Neural cell (in vitro differentiated cells): ENCODE data around the gene SLC25A43. TPM values are rescaled to one million over a fixed set of nuclear protein-coding genes. Genes with fewer than 3 reads are reported as not detected.
"Not testable (repeated sequence)": the region's sequence is repeated elsewhere in the genome, so short reads cannot be mapped to it uniquely, and the experiment has no call there.

Source experiments
- H2AFZ ChIP-seq: fragments of 200-600, 300-800 bp; sonication (generic), shearing (Covaris generic); 2 replicates; pipeline ENCODE4 v1.6.0; 2014; ENCODE audit warnings: low read depth, mild to moderate bottlenecking, antibody characterized with exemption, low read length, moderate library complexity
- H3F3A ChIP-seq: fragments of 200-600 bp; shearing (Covaris generic); 2 replicates; pipeline ENCODE4 v1.6.1; 2016; ENCODE audit warnings: mild to moderate bottlenecking, moderate library complexity, mixed read lengths, antibody characterized with exemption, low read length; ENCODE audit not compliant: insufficient read depth, poor library complexity, severe bottlenecking
- H3K27ac ChIP-seq: fragments of 200-600, 300-800 bp; sonication (generic), shearing (Covaris generic); 2 replicates; pipeline ENCODE4 v1.5.1; 2014; ENCODE audit warnings: mild to moderate bottlenecking, low read length, moderate library complexity
- H3K27me3 ChIP-seq: fragments of 300-800, 200-600 bp; sonication (generic), shearing (Covaris generic); 2 replicates; pipeline ENCODE4 v1.6.0; 2014; ENCODE audit warnings: mild to moderate bottlenecking, low read depth, low read length, moderate library complexity; ENCODE audit not compliant: insufficient read depth
- H3K36me3 ChIP-seq: fragments of 300-800, 200-600 bp; sonication (generic), shearing (Covaris generic); 2 replicates; pipeline ENCODE4 v1.5.1; 2014; ENCODE audit warnings: mild to moderate bottlenecking, antibody characterized with exemption, low read length, moderate library complexity; ENCODE audit not compliant: insufficient read depth
- H3K4me2 ChIP-seq: fragments of 300-800, 200-600 bp; sonication (generic), shearing (Covaris generic); 2 replicates; pipeline ENCODE4 v1.6.0; 2014; ENCODE audit warnings: mild to moderate bottlenecking, low read length
- H3K4me3 ChIP-seq: fragments of 300-800, 200-600 bp; sonication (generic), shearing (Covaris generic); 2 replicates; pipeline ENCODE4 v1.5.1; 2014; ENCODE audit warnings: mild to moderate bottlenecking, low read length, moderate library complexity
- H3K79me2 ChIP-seq: fragments of 200-600 bp; shearing (Covaris generic); replicated peaks from 2 replicates; pipeline ENCODE4 v1.6.0; 2014; ENCODE audit warnings: mild to moderate bottlenecking, low read length, moderate library complexity; ENCODE audit not compliant: insufficient read depth
- H3K9ac ChIP-seq: fragments of 300-800, 200-600 bp; sonication (generic), shearing (Covaris generic); 2 replicates; pipeline ENCODE4 v1.6.1; 2016; ENCODE audit warnings: mild to moderate bottlenecking, low read length, mixed read lengths
- H3K9me2 ChIP-seq: fragments of 200-600 bp; shearing (Covaris generic); 2 replicates; pipeline ENCODE4 v1.6.1; 2016; ENCODE audit warnings: mild to moderate bottlenecking, low read length, mixed read lengths; ENCODE audit not compliant: insufficient read depth
- H3K9me3 ChIP-seq: fragments of 200-600, 300-800 bp; sonication (generic), shearing (Covaris generic); 2 replicates; pipeline ENCODE4 v1.6.1; 2016; ENCODE audit warnings: mild to moderate bottlenecking, mixed run types, low read length, moderate library complexity, mixed read lengths
- H4K20me1 ChIP-seq: fragments of 200-600 bp; shearing (Covaris generic); 2 replicates; pipeline ENCODE4 v1.6.1; 2016; ENCODE audit warnings: mild to moderate bottlenecking, mixed run types; ENCODE audit not compliant: insufficient read depth
- MXI1 ChIP-seq: fragments of 450-650 bp; conservative IDR thresholded peaks from 2 replicates; pipeline ENCODE4 v1.6.1; 2014; ENCODE audit warnings: antibody characterized with exemption, mild to moderate bottlenecking; ENCODE audit not compliant: poor library complexity, severe bottlenecking
- POLR2AphosphoS5 ChIP-seq: IDR thresholded peaks from 2 replicates; pipeline ENCODE4 v1.6.1; 2012
- SMC3 ChIP-seq: fragments of 450-650 bp; conservative IDR thresholded peaks from 2 replicates; pipeline ENCODE4 v1.6.1; 2014; ENCODE audit warnings: antibody characterized with exemption, mild to moderate bottlenecking, moderate library complexity; ENCODE audit not compliant: poor library complexity
- TAF1 ChIP-seq: IDR thresholded peaks from 2 replicates; pipeline ENCODE4 v1.6.1; 2012; ENCODE audit warnings: low read depth
- polyA plus RNA-seq: library from polyadenylated mRNA; depleted of rRNA; stranded (reverse); fragments of >200 nt; gene quantifications from 2 replicates; pipeline ENCODE4 v1.2.3, GENCODE V29; 2014
- TF ChIP-seq, protein P1 (sequence below): IDR thresholded peaks from 2 replicates; pipeline ENCODE4 v1.6.1; 2012; ENCODE audit warnings: borderline replicate concordance
- TF ChIP-seq, protein P2 (sequence below): fragments of 450-650 bp; IDR thresholded peaks from 2 replicates; pipeline ENCODE4 v1.5.1; 2014; ENCODE audit warnings: antibody characterized with exemption, mild to moderate bottlenecking, moderate library complexity; ENCODE audit not compliant: poor library complexity, severe bottlenecking

SLC25A43 gene
- polyA plus RNA-seq, 1 donor from 2014 or later, result not detected

DNA sequence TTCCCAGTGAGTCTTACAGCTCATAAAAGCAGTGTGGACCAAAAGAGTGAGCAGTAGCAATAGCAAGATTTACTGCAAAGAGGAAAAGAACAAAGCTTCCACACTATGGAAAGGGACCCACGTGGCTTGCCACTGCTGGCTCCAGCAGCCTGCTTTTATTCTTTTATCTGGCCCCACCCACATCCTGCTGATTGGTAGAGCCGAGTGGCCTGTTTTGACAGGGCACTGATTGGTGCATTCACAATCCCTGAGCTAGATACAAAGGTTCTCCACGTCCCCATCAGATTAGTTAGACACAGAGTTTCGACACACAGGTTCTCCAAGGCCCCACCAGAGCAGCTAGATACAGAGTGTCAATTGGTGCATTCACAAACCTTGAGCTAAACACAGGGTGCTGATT, 12.5 kb upstream of the SLC25A43 start:
- H3K9me2 ChIP-seq, H3K79me2 ChIP-seq, H3F3A ChIP-seq, H3K9me3 ChIP-seq, H3K36me3 ChIP-seq, H3K27me3 ChIP-seq, H2AFZ ChIP-seq, H3K4me3 ChIP-seq, H3K4me2 ChIP-seq, H4K20me1 ChIP-seq, H3K9ac ChIP-seq, H3K27ac ChIP-seq: not testable (repeated sequence)

DNA sequence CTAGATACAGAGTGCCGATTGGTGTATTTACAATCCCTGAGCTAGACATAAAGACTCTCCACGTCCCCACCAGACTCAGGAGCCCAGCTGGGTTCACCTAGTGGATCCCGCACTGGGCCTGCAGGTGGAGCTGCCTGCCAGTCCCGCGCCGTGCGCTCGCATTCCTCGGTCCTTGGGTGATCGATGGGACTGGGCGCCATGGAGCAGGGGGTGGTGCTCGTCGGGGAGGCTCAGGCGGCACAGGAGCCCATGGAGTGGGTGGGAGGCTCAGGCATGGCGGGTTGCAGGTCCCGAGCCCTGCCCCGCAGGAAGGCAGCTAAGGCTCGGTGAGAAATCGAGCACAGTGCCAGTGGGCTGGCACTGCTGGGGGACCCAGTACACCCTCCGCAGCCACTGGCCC, 11.7 kb upstream of the SLC25A43 start:
- H3K79me2 ChIP-seq, H3K27me3 ChIP-seq, H3F3A ChIP-seq, H3K9me3 ChIP-seq, H3K36me3 ChIP-seq, H3K9ac ChIP-seq, H3K9me2 ChIP-seq, H3K27ac ChIP-seq, H3K4me2 ChIP-seq, H4K20me1 ChIP-seq, H3K4me3 ChIP-seq, H2AFZ ChIP-seq: not testable (repeated sequence)

DNA sequence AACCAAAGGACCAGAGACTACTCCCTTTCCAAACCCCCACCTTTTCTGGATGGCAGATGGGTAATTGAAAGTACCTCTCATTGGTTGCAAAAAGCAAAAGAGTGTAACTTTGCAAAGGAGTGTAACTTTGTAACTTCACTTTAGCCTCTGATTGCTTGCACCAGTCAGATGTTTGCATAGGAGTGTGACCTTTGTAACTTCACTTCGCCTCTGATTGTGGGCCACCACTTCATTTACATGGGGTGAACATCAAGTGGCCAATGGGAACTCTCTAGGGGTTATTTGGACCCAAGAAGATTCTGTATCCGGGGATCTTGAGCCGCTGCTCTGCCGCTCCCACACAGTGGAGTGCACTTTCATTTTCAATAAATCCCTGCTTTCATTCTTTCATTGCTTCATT, 9.9 kb upstream of the SLC25A43 start:
- Histone ChIP-seq H3F3A (no peaks in the 10 kb centered on the region), H3K79me2 (no peaks in the 10 kb centered on the region), H3K9me3 (no peaks in the 10 kb centered on the region), H2AFZ (no peak overlapping the region), H3K27me3 (no peaks in the 10 kb centered on the region), H3K9me2 (no peaks in the 10 kb centered on the region), H3K36me3 (no peaks in the 10 kb centered on the region), H3K4me2 (no peak overlapping the region), H3K9ac (no peak overlapping the region), H3K4me3 (no peak overlapping the region), H4K20me1 (no peaks in the 10 kb centered on the region), H3K27ac (no peak overlapping the region)
- TF ChIP-seq POLR2AphosphoS5 (no peak), MXI1 (no peak), TAF1 (no peak), SMC3 (no peak)
- TF ChIP-seq, protein P1, sequence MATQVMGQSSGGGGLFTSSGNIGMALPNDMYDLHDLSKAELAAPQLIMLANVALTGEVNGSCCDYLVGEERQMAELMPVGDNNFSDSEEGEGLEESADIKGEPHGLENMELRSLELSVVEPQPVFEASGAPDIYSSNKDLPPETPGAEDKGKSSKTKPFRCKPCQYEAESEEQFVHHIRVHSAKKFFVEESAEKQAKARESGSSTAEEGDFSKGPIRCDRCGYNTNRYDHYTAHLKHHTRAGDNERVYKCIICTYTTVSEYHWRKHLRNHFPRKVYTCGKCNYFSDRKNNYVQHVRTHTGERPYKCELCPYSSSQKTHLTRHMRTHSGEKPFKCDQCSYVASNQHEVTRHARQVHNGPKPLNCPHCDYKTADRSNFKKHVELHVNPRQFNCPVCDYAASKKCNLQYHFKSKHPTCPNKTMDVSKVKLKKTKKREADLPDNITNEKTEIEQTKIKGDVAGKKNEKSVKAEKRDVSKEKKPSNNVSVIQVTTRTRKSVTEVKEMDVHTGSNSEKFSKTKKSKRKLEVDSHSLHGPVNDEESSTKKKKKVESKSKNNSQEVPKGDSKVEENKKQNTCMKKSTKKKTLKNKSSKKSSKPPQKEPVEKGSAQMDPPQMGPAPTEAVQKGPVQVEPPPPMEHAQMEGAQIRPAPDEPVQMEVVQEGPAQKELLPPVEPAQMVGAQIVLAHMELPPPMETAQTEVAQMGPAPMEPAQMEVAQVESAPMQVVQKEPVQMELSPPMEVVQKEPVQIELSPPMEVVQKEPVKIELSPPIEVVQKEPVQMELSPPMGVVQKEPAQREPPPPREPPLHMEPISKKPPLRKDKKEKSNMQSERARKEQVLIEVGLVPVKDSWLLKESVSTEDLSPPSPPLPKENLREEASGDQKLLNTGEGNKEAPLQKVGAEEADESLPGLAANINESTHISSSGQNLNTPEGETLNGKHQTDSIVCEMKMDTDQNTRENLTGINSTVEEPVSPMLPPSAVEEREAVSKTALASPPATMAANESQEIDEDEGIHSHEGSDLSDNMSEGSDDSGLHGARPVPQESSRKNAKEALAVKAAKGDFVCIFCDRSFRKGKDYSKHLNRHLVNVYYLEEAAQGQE, result no peak
- TF ChIP-seq, protein P2, sequence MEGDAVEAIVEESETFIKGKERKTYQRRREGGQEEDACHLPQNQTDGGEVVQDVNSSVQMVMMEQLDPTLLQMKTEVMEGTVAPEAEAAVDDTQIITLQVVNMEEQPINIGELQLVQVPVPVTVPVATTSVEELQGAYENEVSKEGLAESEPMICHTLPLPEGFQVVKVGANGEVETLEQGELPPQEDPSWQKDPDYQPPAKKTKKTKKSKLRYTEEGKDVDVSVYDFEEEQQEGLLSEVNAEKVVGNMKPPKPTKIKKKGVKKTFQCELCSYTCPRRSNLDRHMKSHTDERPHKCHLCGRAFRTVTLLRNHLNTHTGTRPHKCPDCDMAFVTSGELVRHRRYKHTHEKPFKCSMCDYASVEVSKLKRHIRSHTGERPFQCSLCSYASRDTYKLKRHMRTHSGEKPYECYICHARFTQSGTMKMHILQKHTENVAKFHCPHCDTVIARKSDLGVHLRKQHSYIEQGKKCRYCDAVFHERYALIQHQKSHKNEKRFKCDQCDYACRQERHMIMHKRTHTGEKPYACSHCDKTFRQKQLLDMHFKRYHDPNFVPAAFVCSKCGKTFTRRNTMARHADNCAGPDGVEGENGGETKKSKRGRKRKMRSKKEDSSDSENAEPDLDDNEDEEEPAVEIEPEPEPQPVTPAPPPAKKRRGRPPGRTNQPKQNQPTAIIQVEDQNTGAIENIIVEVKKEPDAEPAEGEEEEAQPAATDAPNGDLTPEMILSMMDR, result no peak
